Measurements from ENCODE around the gene ZNF410.
"Not testable (repeated sequence)": the region's sequence is repeated elsewhere in the genome, so short reads cannot be mapped to it uniquely, and the experiment has no call there.

Gene ZNF410

GRCh38 chr14:73887694-73888459, 1.2 kb downstream of the ZNF410 start:
- DNase-seq, result peak; percentile 18

GRCh38 chr14:73888460-73888725, 1.7 kb downstream of the ZNF410 start:
- no peak for DNase-seq

GRCh38 chr14:73888971-73889370, 2.3 kb downstream of the ZNF410 start:
- no peak for DNase-seq

GRCh38 chr14:73889376-73889775, 2.7 kb downstream of the ZNF410 start:
- no peak for DNase-seq

GRCh38 chr14:73894180-73894687, 7.6 kb downstream of the ZNF410 start:
- DNase-seq, result not testable (repeated sequence)

- DNase-seq, result no peak
Observed at GRCh38 chr14:73895939-73896338, 9.3 kb downstream of the ZNF410 start.

GRCh38 chr14:73896521-73896920, 9.9 kb downstream of the ZNF410 start:
- no peak for DNase-seq

- DNase-seq, result no peak
Observed at GRCh38 chr14:73903028-73903427, 16.4 kb downstream of the ZNF410 start.

GRCh38 chr14:73909681-73910080, 23.0 kb downstream of the ZNF410 start:
- DNase-seq, result no peak

- no peak for DNase-seq
Observed at GRCh38 chr14:73913256-73913655, 26.6 kb downstream of the ZNF410 start.

GRCh38 chr14:73916324-73916723, 29.7 kb downstream of the ZNF410 start:
- DNase-seq, result no peak

- DNase-seq, result not testable (repeated sequence)
Observed at GRCh38 chr14:73919457-73919856, 32.8 kb downstream of the ZNF410 start.

- no peak for DNase-seq
Observed at GRCh38 chr14:73924337-73924736, 37.7 kb downstream of the ZNF410 start.

GRCh38 chr14:73935666-73936065, 49.0 kb downstream of the ZNF410 start:
- peak; percentile 5 for DNase-seq

- no peak for DNase-seq
Observed at GRCh38 chr14:73936548-73936947, 49.9 kb downstream of the ZNF410 start.

- no peak for DNase-seq
Observed at GRCh38 chr14:73937012-73937411, 50.4 kb downstream of the ZNF410 start.

- DNase-seq, result no peak
Observed at GRCh38 chr14:73942180-73942579, 55.5 kb downstream of the ZNF410 start.

GRCh38 chr14:73943083-73943482, 56.4 kb downstream of the ZNF410 start:
- DNase-seq, result no peak

- DNase-seq, result no peak
Observed at GRCh38 chr14:73944432-73945158, 57.9 kb downstream of the ZNF410 start.

- no peak for DNase-seq
Observed at GRCh38 chr14:73945159-73945670, 58.6 kb downstream of the ZNF410 start.

GRCh38 chr14:73949752-73950734, 63.4 kb downstream of the ZNF410 start, which contains the start of the genes COQ6 and FAM161B:
COQ6 (plus strand) TSS chr14:73950302; CDS start chr14:73950333, 31 bp downstream.
FAM161B (minus strand) TSS chr14:73950094; CDS start chr14:73950026, 68 bp downstream.
- DNase-seq, result peak; percentile 95

GRCh38 chr14:73953731-73954130, 67.1 kb downstream of the ZNF410 start:
- DNase-seq, result no peak

GRCh38 chr14:73955674-73956073, 69.0 kb downstream of the ZNF410 start:
- DNase-seq, result no peak
